GM12872 (cell line): ENCODE measurements around the gene CIDEC.

ENCODE experiments used
- TF ChIP-seq, protein P1 (sequence below): IDR thresholded peaks from 3 replicates; pipeline ENCODE4 v1.5.1; 2011; ENCODE audit warnings: low read depth, mild to moderate bottlenecking, low read length, moderate library complexity; ENCODE audit not compliant: insufficient read depth

The CIDEC gene, protein sequence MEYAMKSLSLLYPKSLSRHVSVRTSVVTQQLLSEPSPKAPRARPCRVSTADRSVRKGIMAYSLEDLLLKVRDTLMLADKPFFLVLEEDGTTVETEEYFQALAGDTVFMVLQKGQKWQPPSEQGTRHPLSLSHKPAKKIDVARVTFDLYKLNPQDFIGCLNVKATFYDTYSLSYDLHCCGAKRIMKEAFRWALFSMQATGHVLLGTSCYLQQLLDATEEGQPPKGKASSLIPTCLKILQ

GRCh38 chr3:9879830-9880549 lies at the start of gene CIDEC:
Gene CIDEC (minus strand): TSS chr3:9880253. CDS start chr3:9878486, 1,767 bp downstream.
- TF ChIP-seq, protein P1, sequence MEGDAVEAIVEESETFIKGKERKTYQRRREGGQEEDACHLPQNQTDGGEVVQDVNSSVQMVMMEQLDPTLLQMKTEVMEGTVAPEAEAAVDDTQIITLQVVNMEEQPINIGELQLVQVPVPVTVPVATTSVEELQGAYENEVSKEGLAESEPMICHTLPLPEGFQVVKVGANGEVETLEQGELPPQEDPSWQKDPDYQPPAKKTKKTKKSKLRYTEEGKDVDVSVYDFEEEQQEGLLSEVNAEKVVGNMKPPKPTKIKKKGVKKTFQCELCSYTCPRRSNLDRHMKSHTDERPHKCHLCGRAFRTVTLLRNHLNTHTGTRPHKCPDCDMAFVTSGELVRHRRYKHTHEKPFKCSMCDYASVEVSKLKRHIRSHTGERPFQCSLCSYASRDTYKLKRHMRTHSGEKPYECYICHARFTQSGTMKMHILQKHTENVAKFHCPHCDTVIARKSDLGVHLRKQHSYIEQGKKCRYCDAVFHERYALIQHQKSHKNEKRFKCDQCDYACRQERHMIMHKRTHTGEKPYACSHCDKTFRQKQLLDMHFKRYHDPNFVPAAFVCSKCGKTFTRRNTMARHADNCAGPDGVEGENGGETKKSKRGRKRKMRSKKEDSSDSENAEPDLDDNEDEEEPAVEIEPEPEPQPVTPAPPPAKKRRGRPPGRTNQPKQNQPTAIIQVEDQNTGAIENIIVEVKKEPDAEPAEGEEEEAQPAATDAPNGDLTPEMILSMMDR: no peak

DNA sequence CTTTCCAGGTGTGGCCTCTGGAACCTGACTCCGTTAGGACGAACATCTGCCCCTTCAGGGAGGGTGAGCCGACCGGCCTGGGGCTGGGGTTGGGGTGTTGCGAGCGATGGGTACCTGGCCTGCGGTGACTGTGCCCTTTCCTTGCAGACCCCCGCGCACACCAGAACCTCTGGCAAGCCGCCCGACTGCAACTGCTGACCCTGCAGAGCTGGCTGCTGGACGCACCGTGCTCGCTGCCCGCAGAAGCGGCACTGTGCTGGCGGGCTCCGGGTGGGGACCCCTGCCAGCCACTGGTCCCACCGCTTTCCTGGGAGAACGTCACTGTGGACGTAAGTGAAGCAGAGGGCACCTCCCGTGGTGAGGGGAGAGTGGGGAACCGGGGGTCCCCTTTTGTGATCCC lies 48.1 kb upstream of the CIDEC start:
- TF ChIP-seq, protein P1: no peak

DNA sequence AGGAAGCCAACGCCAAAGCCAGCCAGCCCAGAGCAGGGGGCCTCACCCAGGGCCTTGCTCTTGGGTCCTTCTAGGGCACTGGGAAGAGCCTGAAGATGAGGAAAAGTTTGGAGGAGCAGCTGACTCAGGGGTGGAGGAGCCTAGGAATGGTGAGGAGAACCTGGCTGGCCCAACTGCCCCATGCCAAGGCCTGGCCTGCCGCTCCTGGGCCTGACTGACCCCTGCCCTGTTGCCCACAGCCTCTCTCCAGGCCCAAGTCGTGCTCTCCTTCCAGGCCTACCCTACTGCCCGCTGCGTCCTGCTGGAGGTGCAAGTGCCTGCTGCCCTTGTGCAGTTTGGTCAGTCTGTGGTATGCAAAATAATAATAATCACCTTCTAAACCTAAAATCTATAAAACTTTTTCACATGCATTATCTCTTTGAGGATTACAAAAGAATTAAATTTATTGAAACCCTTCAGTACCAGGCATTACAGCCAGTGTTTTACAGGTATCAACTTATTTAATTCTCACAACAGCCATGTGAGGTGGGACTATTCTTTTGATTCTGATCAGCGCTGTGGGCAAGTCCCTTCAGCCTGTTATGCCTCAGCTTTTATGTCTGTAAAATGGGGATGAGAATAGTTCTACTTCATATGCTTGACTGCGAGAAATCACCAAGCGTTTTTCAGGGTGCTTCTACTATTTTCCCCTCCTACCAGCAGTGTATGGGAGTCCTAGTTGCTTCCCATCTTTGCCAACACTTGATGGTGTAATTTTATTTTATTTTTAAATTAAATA lies 38.4 kb upstream of the CIDEC start:
- TF ChIP-seq, protein P1: no peak

DNA sequence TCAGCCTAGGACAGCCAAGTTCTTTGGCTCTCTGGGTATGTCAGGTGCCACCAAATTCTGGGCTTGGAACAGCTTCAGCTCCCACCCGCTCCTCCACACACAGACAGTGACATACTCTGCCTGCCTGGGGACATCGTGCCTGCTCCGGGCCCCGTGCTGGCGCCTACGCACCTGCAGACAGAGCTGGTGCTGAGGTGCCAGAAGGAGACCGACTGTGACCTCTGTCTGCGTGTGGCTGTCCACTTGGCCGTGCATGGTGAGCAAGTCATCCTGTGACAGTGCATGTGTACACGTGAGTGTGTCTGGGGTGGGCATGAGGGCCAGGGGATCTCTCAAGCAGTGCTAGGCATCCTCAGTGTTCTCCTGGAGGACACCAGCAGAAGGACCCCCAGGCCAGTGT lies 37.8 kb upstream of the CIDEC start:
- TF ChIP-seq, protein P1: no peak

GRCh38 chr3:9916734-9917680 lies 37.0 kb upstream of the CIDEC start, which contains the start of gene IL17RC:
Gene IL17RC (plus strand): TSS chr3:9917098. CDS start chr3:9917316, 218 bp downstream.
- TF ChIP-seq, protein P1: no peak

DNA sequence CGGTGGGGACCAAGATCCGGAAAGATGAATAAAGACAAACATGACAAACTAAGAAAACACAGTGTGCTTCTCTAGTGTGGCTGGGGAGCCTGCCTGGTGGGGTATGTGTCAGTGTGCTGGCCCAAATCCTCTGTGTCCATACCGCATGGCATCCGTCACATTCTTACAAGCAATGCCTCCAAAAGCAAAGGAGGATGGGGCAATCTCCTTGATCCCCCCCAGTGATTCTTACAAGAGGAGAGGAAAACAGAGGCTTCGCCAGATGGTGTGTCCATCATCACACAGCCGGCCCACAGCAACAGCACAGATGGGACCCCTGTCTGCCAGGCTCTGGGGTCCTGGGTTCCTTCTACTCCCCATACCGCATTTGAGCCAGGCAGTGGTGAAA lies 36.3 kb upstream of the CIDEC start:
- TF ChIP-seq, protein P1: no peak
